H1 (cell line): ENCODE measurements around the gene NMRK1. TPM values are rescaled to one million over a fixed set of nuclear protein-coding genes. Genes with fewer than 3 reads are reported as not detected.

ENCODE experiments used
- BACH1 ChIP-seq: IDR thresholded peaks from 2 replicates; pipeline ENCODE4 v1.6.1; 2012; ENCODE audit warnings: low read length, improper control_type of control experiment
- CHD7 ChIP-seq: fragments of 300-600 bp; sonication (generic); IDR thresholded peaks from 2 replicates; pipeline ENCODE4 v1.7.1; 2012; ENCODE audit warnings: low read length, moderate library complexity, mild to moderate bottlenecking, inconsistent platforms; ENCODE audit not compliant: insufficient replicate concordance
- SP4 ChIP-seq: IDR thresholded peaks from 2 replicates; pipeline ENCODE4 v1.6.1; 2012; ENCODE audit warnings: low read length, inconsistent platforms
- USF2 ChIP-seq: IDR thresholded peaks from 2 replicates; pipeline ENCODE4 v1.6.1; 2011; ENCODE audit warnings: low read length, improper control_type of control experiment
- polyA plus RNA-seq, 7 experiments: library from polyadenylated mRNA; depleted of rRNA in 3 of 7; stranded (reverse) in 5 of 7; unstranded in 2 of 7; fragments of >200 nt in 5 of 7; fragments of 200-250 nt in 2 of 7; gene quantifications; 1 replicate in 5 of 7; 2 replicates in 1 of 7; 4 replicates in 1 of 7; pipeline versions ENCODE4 v1.2.1 to v1.2.3, GENCODE V29; 2011 to 2013; ENCODE audit warnings: missing spikeins in 2 of 7, mixed read lengths in 2 of 7
- total RNA-seq: library from RNA; stranded (reverse); fragmentation: NEBNext Ultra II Directional; extraction: Animal tissue kit (Norgen Biotek cat#: 25700); gene quantifications from 2 replicates; pipeline ENCODE4 v1.2.1, GENCODE V29; 2021

The NMRK1 gene
- total and polyA plus RNA-seq, 2 of the 8 experiments (the other 6 are each of a cell fraction or from before 2014, with no cell fraction given) = 5.8 to 8.1 TPM

- TF ChIP-seq CHD7 (no peak), USF2 (no peak), SP4 (no peak), BACH1 (no peak)
- TF ChIP-seq, all 59 proteins: peak for 0
Observed at GRCh38 chr9:75086541-75087288, 1.2 kb downstream of the NMRK1 start (continued).
